Fibroblast of skin of left quadriceps (primary cell): ENCODE data around the gene ZFP3.
A peak's percentile ranks its signal among the peaks of the same experiment; 100 is the strongest.
"Not testable (repeated sequence)": the region's sequence is repeated elsewhere in the genome, so short reads cannot be mapped to it uniquely, and the experiment has no call there.

Experiments
- DNase-seq, 2 experiments: peaks; one replicate each; pipeline ENCODE4 v3.0.0-alpha.2; 2013; ENCODE audit warnings: low read depth in 2 of 2

Gene ZFP3

GRCh38 chr17:5077781-5078105 is 524 bp upstream of the ZFP3 start:
- no peak for DNase-seq

- DNase-seq = no peak
Observed at GRCh38 chr17:5080591-5080990, 2.3 kb downstream of the ZFP3 start.

- no peak for DNase-seq
Observed at GRCh38 chr17:5092218-5093010, 14.1 kb downstream of the ZFP3 start.

- no peak for DNase-seq
Observed at GRCh38 chr17:5096731-5097100, 18.4 kb downstream of the ZFP3 start.

- no peak for DNase-seq
Observed at GRCh38 chr17:5097101-5097834, 19.0 kb downstream of the ZFP3 start.

GRCh38 chr17:5099271-5099670 is 21.0 kb downstream of the ZFP3 start:
- no peak for DNase-seq

GRCh38 chr17:5100832-5101231 is 22.6 kb downstream of the ZFP3 start:
- DNase-seq = no peak

- no peak for DNase-seq
Observed at GRCh38 chr17:5110816-5111215, 32.5 kb downstream of the ZFP3 start.

- peak; percentile 79 for DNase-seq
Observed at GRCh38 chr17:5111402-5112204, 33.3 kb downstream of the ZFP3 start, which contains the start of gene ZNF232. Gene ZNF232 (minus strand): TSS chr17:5111878. CDS start chr17:5111822, 56 bp downstream.

- no peak for DNase-seq
Observed at GRCh38 chr17:5115673-5116651, 37.7 kb downstream of the ZFP3 start, which contains the start of gene USP6. Gene USP6 (plus strand): TSS chr17:5116032. CDS start chr17:5130368, 14,336 bp downstream.

GRCh38 chr17:5118219-5118618 is 40.0 kb downstream of the ZFP3 start:
- DNase-seq = no peak

GRCh38 chr17:5120036-5120435 is 41.8 kb downstream of the ZFP3 start:
- DNase-seq = no peak

GRCh38 chr17:5120436-5121185 is 42.3 kb downstream of the ZFP3 start:
- not testable (repeated sequence) for DNase-seq

GRCh38 chr17:5121186-5121841 is 43.0 kb downstream of the ZFP3 start:
- no peak for DNase-seq

GRCh38 chr17:5122056-5122455 is 43.8 kb downstream of the ZFP3 start:
- not testable (repeated sequence) for DNase-seq

- DNase-seq = no peak
Observed at GRCh38 chr17:5122586-5123342, 44.5 kb downstream of the ZFP3 start.

- no peak for DNase-seq
Observed at GRCh38 chr17:5123343-5124124, 45.3 kb downstream of the ZFP3 start.

- DNase-seq = not testable (repeated sequence)
Observed at GRCh38 chr17:5124125-5124760, 46.0 kb downstream of the ZFP3 start.
